Measurements from ENCODE around the gene STAU1.
A peak's percentile ranks its signal among the peaks of the same experiment; 100 is the strongest.
"Not testable (repeated sequence)": the region's sequence is repeated elsewhere in the genome, so short reads cannot be mapped to it uniquely, and the experiment has no call there.

STAU1 gene

DNA sequence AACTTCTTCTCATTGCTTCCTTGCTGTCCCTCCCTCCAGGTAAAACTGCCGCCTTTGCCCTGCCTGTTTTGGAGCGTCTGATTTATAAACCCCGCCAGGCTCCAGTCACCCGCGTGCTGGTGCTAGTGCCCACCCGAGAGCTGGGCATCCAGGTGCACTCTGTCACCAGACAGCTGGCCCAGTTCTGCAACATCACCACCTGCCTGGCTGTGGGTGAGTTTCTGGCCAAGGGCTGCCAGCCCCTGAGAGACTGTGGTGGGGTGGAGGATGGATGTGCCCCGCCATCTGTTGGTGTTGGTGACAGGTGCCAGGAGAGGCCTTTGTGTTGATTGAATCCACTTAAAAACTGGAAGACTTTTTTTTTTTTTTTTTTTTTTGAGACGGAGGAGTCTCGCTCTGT, 40.5 kb upstream of the STAU1 start:
- 97% methylated on average over 7 to 9 of the region's 9 CpGs for WGBS, 2 experiments
- no peaks in the 10 kb centered on the region for H3K4me1 ChIP-seq (ENCODE audit: control insufficient read depth, insufficient read depth, low read length)

DNA sequence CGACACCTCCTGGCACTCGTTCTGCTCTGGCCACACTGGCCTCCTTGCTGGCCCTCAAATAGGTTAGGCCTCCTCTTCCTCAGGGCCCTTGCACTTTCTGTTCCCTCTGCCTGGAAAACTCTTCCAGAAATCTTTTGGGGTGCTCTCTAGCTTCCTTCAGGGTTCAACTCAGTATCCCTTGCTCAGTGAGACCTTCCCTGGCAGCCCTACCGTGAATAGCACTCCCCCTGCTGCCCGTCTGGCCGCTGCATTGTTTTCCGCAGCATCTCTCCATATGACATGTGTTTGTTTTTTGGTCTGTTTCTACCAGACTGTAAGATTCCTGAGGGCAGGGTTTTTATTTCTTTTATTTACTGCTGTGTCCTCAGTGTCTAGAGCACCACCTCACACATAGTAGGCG, 37.8 kb upstream of the STAU1 start:
- Histone ChIP-seq H3K4me3 (ENCODE audit: insufficient read depth, low read depth, low read length) (no peak overlapping the region), H3K36me3 (ENCODE audit: control insufficient read depth, insufficient read depth, low read length) (peaks cover 48% of the 10 kb centered on the region), H3K27ac (ENCODE audit: insufficient read depth, low read depth, low read length, poor library complexity, severe bottlenecking) (no peak overlapping the region), H3K27me3 (ENCODE audit: control insufficient read depth, insufficient read depth, low read length, poor library complexity, severe bottlenecking) (no peaks in the 10 kb centered on the region), H3K4me1 (ENCODE audit: control insufficient read depth, insufficient read depth, low read length) (no peaks in the 10 kb centered on the region), H3K9me3 (ENCODE audit: control insufficient read depth, low read length) (no peaks in the 10 kb centered on the region)
- WGBS, 2 experiments: 89 to 93% methylated on average over 7 of the region's 7 CpGs

More for the DNA sequence above, 40.5 kb upstream of the STAU1 start:
- Histone ChIP-seq H3K36me3 (ENCODE audit: control insufficient read depth, insufficient read depth, low read length) (peaks cover 43% of the 10 kb centered on the region), H3K27ac (ENCODE audit: insufficient read depth, low read depth, low read length, poor library complexity, severe bottlenecking) (no peak overlapping the region), H3K4me3 (ENCODE audit: insufficient read depth, low read depth, low read length) (no peak overlapping the region), H3K9me3 (ENCODE audit: control insufficient read depth, low read length) (no peaks in the 10 kb centered on the region), H3K27me3 (ENCODE audit: control insufficient read depth, insufficient read depth, low read length, poor library complexity, severe bottlenecking) (no peaks in the 10 kb centered on the region)

- Histone ChIP-seq H3K9me3 (ENCODE audit: control insufficient read depth, low read length) (no peaks in the 10 kb centered on the region), H3K27ac (ENCODE audit: insufficient read depth, low read depth, low read length, poor library complexity, severe bottlenecking) (no peak overlapping the region), H3K27me3 (ENCODE audit: control insufficient read depth, insufficient read depth, low read length, poor library complexity, severe bottlenecking) (no peaks in the 10 kb centered on the region), H3K4me1 (ENCODE audit: control insufficient read depth, insufficient read depth, low read length) (no peaks in the 10 kb centered on the region), H3K36me3 (ENCODE audit: control insufficient read depth, insufficient read depth, low read length) (peaks cover 28% of the 10 kb centered on the region), H3K4me3 (ENCODE audit: insufficient read depth, low read depth, low read length) (peak overlapping the region; percentile 95)
- WGBS, 2 experiments: 75 to 77% methylated on average over 25 to 28 of the region's 28 CpGs
Observed at GRCh38 chr20:49219924-49220831, 32.0 kb upstream of the STAU1 start.

- peaks cover 21% of the 10 kb centered on the region for H3K36me3 ChIP-seq (ENCODE audit: control insufficient read depth, insufficient read depth, low read length)
- no peaks in the 10 kb centered on the region for H3K4me1 ChIP-seq (ENCODE audit: control insufficient read depth, insufficient read depth, low read length)
- H3K27me3 ChIP-seq (ENCODE audit: control insufficient read depth, insufficient read depth, low read length, poor library complexity, severe bottlenecking): no peaks in the 10 kb centered on the region
- H3K9me3 ChIP-seq (ENCODE audit: control insufficient read depth, low read length): no peaks in the 10 kb centered on the region
- H3K27ac ChIP-seq (ENCODE audit: insufficient read depth, low read depth, low read length, poor library complexity, severe bottlenecking): peak within 1 kb of the TSS; percentile 76
- 1% methylated on average over 46 of the region's 46 CpGs for WGBS, 2 experiments
- H3K4me3 ChIP-seq (ENCODE audit: insufficient read depth, low read depth, low read length): peak within 1 kb of the TSS; percentile 95
Observed at GRCh38 chr20:49219091-49219923, 31.2 kb upstream of the STAU1 start, which contains the start of gene DDX27. Gene DDX27, plus strand, starts transcription at chr20:49219416. Its CDS starts 33 bp downstream, at chr20:49219449.

DNA sequence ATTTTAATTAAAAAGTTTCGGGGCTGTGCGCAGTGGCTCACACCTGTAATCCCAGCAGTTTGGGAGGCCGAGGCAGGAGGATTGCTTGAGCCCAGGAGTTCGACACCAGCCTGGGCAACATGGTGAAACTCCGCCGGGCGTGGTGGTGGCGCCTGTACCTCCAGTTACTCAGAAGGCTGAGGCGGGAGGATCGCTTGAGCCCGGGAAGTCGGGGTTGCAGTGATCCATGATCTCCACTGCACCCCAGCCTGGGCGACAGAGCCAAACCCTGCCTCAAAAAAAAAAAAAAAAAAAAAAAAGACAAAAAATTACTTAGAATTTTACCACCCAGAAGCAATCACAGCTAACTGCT, 30.6 kb upstream of the STAU1 start:
- H3K27me3 ChIP-seq (ENCODE audit: control insufficient read depth, insufficient read depth, low read length, poor library complexity, severe bottlenecking); H3K9me3 ChIP-seq (ENCODE audit: control insufficient read depth, low read length); H3K4me1 ChIP-seq (ENCODE audit: control insufficient read depth, insufficient read depth, low read length): not testable (repeated sequence)
- Histone ChIP-seq H3K36me3 (ENCODE audit: control insufficient read depth, insufficient read depth, low read length) (peaks cover 16% of the 10 kb centered on the region), H3K27ac (ENCODE audit: insufficient read depth, low read depth, low read length, poor library complexity, severe bottlenecking) (peak overlapping the region; percentile 76), H3K4me3 (ENCODE audit: insufficient read depth, low read depth, low read length) (peak overlapping the region; percentile 95)
- WGBS, 2 experiments: 67% methylated on average over 13 of the region's 13 CpGs

DNA sequence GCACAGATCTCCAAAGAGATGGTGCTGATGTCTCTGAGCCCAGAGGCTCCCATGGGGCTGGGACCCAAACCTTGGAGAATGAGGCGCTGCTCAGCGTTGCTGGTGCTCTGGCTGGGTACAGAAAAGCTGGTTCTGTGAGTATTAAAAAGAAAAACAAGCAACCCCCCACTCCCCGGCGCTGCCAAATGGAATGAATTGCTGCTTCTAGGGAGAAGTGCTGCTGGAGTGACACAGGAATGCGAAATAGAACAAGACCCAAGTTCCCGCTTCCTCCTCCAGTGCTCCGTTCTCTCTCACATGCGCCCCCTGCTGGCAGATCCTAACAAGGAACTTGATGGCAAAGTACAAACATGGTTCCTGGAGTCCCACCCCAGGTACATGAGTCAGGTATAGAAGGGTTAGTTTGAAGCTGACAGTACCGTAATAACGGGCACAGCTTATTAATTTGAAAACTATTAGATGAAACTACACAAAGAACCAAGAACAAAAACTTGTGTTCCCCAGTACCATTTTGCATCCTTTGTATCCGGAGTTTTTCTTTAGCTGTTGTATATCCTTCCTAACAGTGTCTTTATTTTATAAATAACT, 29.0 kb upstream of the STAU1 start:
- Histone ChIP-seq H3K4me3 (ENCODE audit: insufficient read depth, low read depth, low read length) (no peak overlapping the region), H3K27me3 (ENCODE audit: control insufficient read depth, insufficient read depth, low read length, poor library complexity, severe bottlenecking) (no peaks in the 10 kb centered on the region), H3K9me3 (ENCODE audit: control insufficient read depth, low read length) (no peaks in the 10 kb centered on the region), H3K4me1 (ENCODE audit: control insufficient read depth, insufficient read depth, low read length) (no peaks in the 10 kb centered on the region), H3K27ac (ENCODE audit: insufficient read depth, low read depth, low read length, poor library complexity, severe bottlenecking) (no peak overlapping the region), H3K36me3 (ENCODE audit: control insufficient read depth, insufficient read depth, low read length) (peaks cover 10% of the 10 kb centered on the region)
- 32 to 33% methylated on average over 11 of the region's 11 CpGs for WGBS, 2 experiments

GRCh38 chr20:49215232-49215631, 27.1 kb upstream of the STAU1 start:
- no peak overlapping the region for H3K4me3 ChIP-seq (ENCODE audit: insufficient read depth, low read depth, low read length)
- H3K36me3 ChIP-seq (ENCODE audit: control insufficient read depth, insufficient read depth, low read length): no peaks in the 10 kb centered on the region
- no peaks in the 10 kb centered on the region for H3K9me3 ChIP-seq (ENCODE audit: control insufficient read depth, low read length)
- H3K4me1 ChIP-seq (ENCODE audit: control insufficient read depth, insufficient read depth, low read length): no peaks in the 10 kb centered on the region
- 91 to 95% methylated on average over 2 to 3 of the region's 3 CpGs for WGBS, 2 experiments
- H3K27ac ChIP-seq (ENCODE audit: insufficient read depth, low read depth, low read length, poor library complexity, severe bottlenecking): no peak overlapping the region
- H3K27me3 ChIP-seq (ENCODE audit: control insufficient read depth, insufficient read depth, low read length, poor library complexity, severe bottlenecking): no peaks in the 10 kb centered on the region

- no peaks in the 10 kb centered on the region for H3K9me3 ChIP-seq (ENCODE audit: control insufficient read depth, low read length)
- H3K4me3 ChIP-seq (ENCODE audit: insufficient read depth, low read depth, low read length): no peak overlapping the region
- no peaks in the 10 kb centered on the region for H3K4me1 ChIP-seq (ENCODE audit: control insufficient read depth, insufficient read depth, low read length)
- H3K27me3 ChIP-seq (ENCODE audit: control insufficient read depth, insufficient read depth, low read length, poor library complexity, severe bottlenecking): no peaks in the 10 kb centered on the region
- no peak overlapping the region for H3K27ac ChIP-seq (ENCODE audit: insufficient read depth, low read depth, low read length, poor library complexity, severe bottlenecking)
- H3K36me3 ChIP-seq (ENCODE audit: control insufficient read depth, insufficient read depth, low read length): no peaks in the 10 kb centered on the region
Observed at GRCh38 chr20:49214571-49214970, 26.4 kb upstream of the STAU1 start.

DNA sequence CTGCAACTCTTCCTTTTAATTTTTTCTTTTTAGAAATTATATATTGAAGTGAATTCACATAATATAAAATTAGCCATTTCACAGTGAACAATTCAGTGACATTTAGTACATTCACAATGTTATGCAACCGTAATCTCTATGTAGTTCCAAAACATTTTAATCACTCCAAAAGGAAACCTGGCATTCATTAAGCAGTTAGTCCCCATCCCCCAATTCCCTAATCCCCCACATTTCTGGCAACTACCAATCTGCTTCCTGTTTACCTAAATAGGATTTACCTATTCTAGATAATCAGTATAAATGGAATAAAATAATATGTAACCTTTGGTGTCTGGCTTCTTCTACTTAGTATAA, 22.6 kb upstream of the STAU1 start:
- Histone ChIP-seq H3K36me3 (ENCODE audit: control insufficient read depth, insufficient read depth, low read length) (no peaks in the 10 kb centered on the region), H3K27ac (ENCODE audit: insufficient read depth, low read depth, low read length, poor library complexity, severe bottlenecking) (no peak overlapping the region), H3K4me1 (ENCODE audit: control insufficient read depth, insufficient read depth, low read length) (no peaks in the 10 kb centered on the region), H3K9me3 (ENCODE audit: control insufficient read depth, low read length) (no peaks in the 10 kb centered on the region), H3K4me3 (ENCODE audit: insufficient read depth, low read depth, low read length) (no peak overlapping the region), H3K27me3 (ENCODE audit: control insufficient read depth, insufficient read depth, low read length, poor library complexity, severe bottlenecking) (no peaks in the 10 kb centered on the region)
- 92 to 96% methylated on average over 1 of the region's 1 CpG for WGBS, 2 experiments
